ENCODE data around the gene PTPRJ. TPM values are rescaled to one million over a fixed set of nuclear protein-coding genes. Genes with fewer than 3 reads are reported as not detected.

Gene PTPRJ
- total and polyA plus RNA-seq, 2 donors (not counting 1 experiment from before 2014, with no cell fraction given): 11.2 to 20.0 TPM

GRCh38 chr11:48154151-48154550, 173.8 kb downstream of the PTPRJ start:
- no peak overlapping the region for H3K4me2 ChIP-seq (replicated peaks; ENCODE audit: low read depth, low read length, poor library complexity, severe bottlenecking)
- Mint-ChIP-seq H3K4me3 (no peak overlapping the region), H3K9me3 (ENCODE audit: insufficient read depth) (peaks cover 11% of the 10 kb centered on the region), H3K27ac (no peak overlapping the region), H3K4me1 (no peaks in the 10 kb centered on the region), H3K27me3 (no peaks in the 10 kb centered on the region)
- H3K9ac ChIP-seq (ENCODE audit: low read length): no peak overlapping the region
- whole genome bisulfite sequencing (ENCODE audit: insufficient coverage): no CpG with 5 or more reads among the region's 3 CpGs
- H3K27me3 ChIP-seq (replicated peaks in 1 of 4; ENCODE audit: control extremely low read depth in 1 of 4, control insufficient read depth in 3 of 4, insufficient read depth in 4 of 4, low read length in 3 of 4): no peaks in the 10 kb centered on the region
- ChIA-PET CTCF (no interaction called here), POLR2A (no interaction called here)
- H3K4me1 ChIP-seq (ENCODE audit: control insufficient read depth in 2 of 2, insufficient read depth in 2 of 2, low read length in 2 of 2): no peaks in the 10 kb centered on the region
- H3K4me3 ChIP-seq (ENCODE audit: control extremely low read depth in 1 of 5, extremely low read depth in 1 of 5, insufficient read depth in 1 of 5, low read depth in 2 of 5, low read length in 4 of 5): no peak overlapping the region
- H3K36me3 ChIP-seq (replicated peaks in 1 of 2; ENCODE audit: control extremely low read depth in 1 of 2, control insufficient read depth in 1 of 2, extremely low read depth in 1 of 2, insufficient read depth in 2 of 2, low read length in 1 of 2): peaks cover 33 to 71% of the 10 kb centered on the region in 2 experiments
- DNase-seq (no peak), ATAC-seq (ENCODE audit: low read depth) (no peak)
- TF ChIP-seq EZH2 (IDR thresholded peaks at IDR 0.05; ENCODE audit: borderline replicate concordance, insufficient read depth, low read depth, low read length, poor library complexity, severe bottlenecking): no peak
- no peak for TF ChIP-seq CTCF (IDR thresholded peaks at IDR 0.05)
- no peak overlapping the region for H3K27ac ChIP-seq (ENCODE audit: low read length in 2 of 2)
- intact Hi-C loops (cut with micrococcal nuclease): no loop called here
- H3K9me3 ChIP-seq (ENCODE audit: control extremely low read depth in 1 of 3, control insufficient read depth in 2 of 3, insufficient read depth in 1 of 3, low read length in 2 of 3): peaks cover 20 to 30% (median 29%) of the 10 kb centered on the region in 3 donors
- H3K79me2 ChIP-seq (ENCODE audit: control insufficient read depth, insufficient read depth, low read length): no peaks in the 10 kb centered on the region
- H2AFZ ChIP-seq (ENCODE audit: insufficient read depth, low read depth, low read length, poor library complexity, severe bottlenecking): no peak overlapping the region
- no peaks in the 10 kb centered on the region for H4K20me1 ChIP-seq (ENCODE audit: control insufficient read depth, insufficient read depth, low read length, poor library complexity, severe bottlenecking)

GRCh38 chr11:48161951-48162884, 181.9 kb downstream of the PTPRJ start:
- Histone ChIP-seq H3K4me1 (ENCODE audit: control insufficient read depth in 2 of 2, insufficient read depth in 2 of 2, low read length in 2 of 2) (no peaks in the 10 kb centered on the region), H3K27me3 (replicated peaks in 1 of 4; ENCODE audit: control extremely low read depth in 1 of 4, control insufficient read depth in 3 of 4, insufficient read depth in 4 of 4, low read length in 3 of 4) (no peaks in the 10 kb centered on the region), H2AFZ (ENCODE audit: insufficient read depth, low read depth, low read length, poor library complexity, severe bottlenecking) (no peak overlapping the region), H3K4me2 (replicated peaks; ENCODE audit: low read depth, low read length, poor library complexity, severe bottlenecking) (no peak overlapping the region), H3K36me3 (replicated peaks in 1 of 2; ENCODE audit: control extremely low read depth in 1 of 2, control insufficient read depth in 1 of 2, extremely low read depth in 1 of 2, insufficient read depth in 2 of 2, low read length in 1 of 2) (peaks cover 32 to 77% of the 10 kb centered on the region in 2 experiments), H3K9ac (ENCODE audit: low read length) (no peak overlapping the region), H3K27ac (ENCODE audit: low read length in 2 of 2) (no peak overlapping the region), H4K20me1 (ENCODE audit: control insufficient read depth, insufficient read depth, low read length, poor library complexity, severe bottlenecking) (no peaks in the 10 kb centered on the region), H3K4me3 (ENCODE audit: control extremely low read depth in 1 of 5, extremely low read depth in 1 of 5, insufficient read depth in 1 of 5, low read depth in 2 of 5, low read length in 4 of 5) (no peak overlapping the region), H3K79me2 (ENCODE audit: control insufficient read depth, insufficient read depth, low read length) (no peaks in the 10 kb centered on the region), H3K9me3 (ENCODE audit: control extremely low read depth in 1 of 3, control insufficient read depth in 2 of 3, insufficient read depth in 1 of 3, low read length in 2 of 3) (no peaks in the 10 kb centered on the region)
- no peaks in the 10 kb centered on the region for H3K27me3 Mint-ChIP-seq
- ATAC-seq (ENCODE audit: low read depth) (no peak), DNase-seq (no peak)
- intact Hi-C loops (cut with micrococcal nuclease): no loop called here
- TF ChIP-seq EZH2 (IDR thresholded peaks at IDR 0.05; ENCODE audit: borderline replicate concordance, insufficient read depth, low read depth, low read length, poor library complexity, severe bottlenecking): no peak
- no peak for TF ChIP-seq CTCF (IDR thresholded peaks at IDR 0.05)
- H3K27ac Mint-ChIP-seq: no peak overlapping the region
- H3K4me1 Mint-ChIP-seq: no peaks in the 10 kb centered on the region
- H3K4me3 Mint-ChIP-seq: no peak overlapping the region
- WGBS (ENCODE audit: insufficient coverage): 58% methylated on average over 3 of the region's 6 CpGs
- ChIA-PET POLR2A (no interaction called here), CTCF (interaction anchor here (0.6 kb wide), 1 partner anchor 8 kb away, joined by 4 read pairs; no protein-coding TSS in a partner anchor)
- H3K9me3 Mint-ChIP-seq (ENCODE audit: insufficient read depth): no peaks in the 10 kb centered on the region
